IPS-20b (cell line): ENCODE data around the gene FZD2.
A peak's percentile ranks its signal among the peaks of the same experiment; 100 is the strongest.

Experiments
- H3K27ac ChIP-seq: one replicate; pipeline ENCODE4 v1.5.1; 2013; ENCODE audit warnings: low read length
- H3K27me3 ChIP-seq: 2 replicates; pipeline ENCODE4 v1.6.1; 2013; ENCODE audit warnings: mild to moderate bottlenecking, low read length, inconsistent platforms; ENCODE audit not compliant: insufficient read depth
- H3K36me3 ChIP-seq: 2 replicates; pipeline ENCODE4 v1.6.1; 2013; ENCODE audit warnings: low read depth, mild to moderate bottlenecking, inconsistent platforms, low read length, moderate library complexity; ENCODE audit not compliant: insufficient read depth
- H3K4me1 ChIP-seq: 2 replicates; pipeline ENCODE4 v1.6.1; 2013; ENCODE audit warnings: mild to moderate bottlenecking, control low read depth, inconsistent platforms, low read length, moderate library complexity; ENCODE audit not compliant: insufficient read depth
- H3K4me3 ChIP-seq: 2 replicates; pipeline ENCODE4 v1.5.1; 2013; ENCODE audit warnings: mild to moderate bottlenecking, low read length, inconsistent platforms
- H3K9ac ChIP-seq: 2 replicates; pipeline ENCODE4 v1.6.1; 2013; ENCODE audit warnings: low read depth, mild to moderate bottlenecking, inconsistent platforms, low read length, moderate library complexity
- H3K9me3 ChIP-seq: 2 replicates; pipeline ENCODE4 v1.6.1; 2013; ENCODE audit warnings: mild to moderate bottlenecking, low read depth, low read length, inconsistent platforms; ENCODE audit not compliant: insufficient read depth

The FZD2 gene

GRCh38 chr17:44548376-44549230 is 8.7 kb upstream of the FZD2 start:
- no peaks in the 10 kb centered on the region for H3K36me3 ChIP-seq
- H3K27me3 ChIP-seq, result peaks cover 62% of the 10 kb centered on the region
- peaks cover 41% of the 10 kb centered on the region for H3K4me1 ChIP-seq
- peak overlapping the region; percentile 5; the same call in 1 of the 2 replicates for H3K9ac ChIP-seq
- peak overlapping the region; percentile 4 for H3K27ac ChIP-seq
- H3K9me3 ChIP-seq, result no peaks in the 10 kb centered on the region
- H3K4me3 ChIP-seq, result no peak overlapping the region

GRCh38 chr17:44549686-44550085 is 7.6 kb upstream of the FZD2 start:
- peaks cover 54% of the 10 kb centered on the region for H3K27me3 ChIP-seq
- H3K4me3 ChIP-seq, result no peak overlapping the region
- H3K36me3 ChIP-seq, result no peaks in the 10 kb centered on the region
- H3K4me1 ChIP-seq, result peaks cover 31% of the 10 kb centered on the region; the same call in 1 of the 2 replicates
- H3K27ac ChIP-seq, result no peak overlapping the region
- H3K9me3 ChIP-seq, result no peaks in the 10 kb centered on the region
- H3K9ac ChIP-seq, result no peak overlapping the region

- Histone ChIP-seq H3K9me3 (no peaks in the 10 kb centered on the region), H3K4me3 (no peak overlapping the region), H3K36me3 (no peaks in the 10 kb centered on the region), H3K27me3 (peaks cover 29% of the 10 kb centered on the region), H3K9ac (no peak overlapping the region), H3K4me1 (peaks cover 28% of the 10 kb centered on the region), H3K27ac (no peak overlapping the region)
These were observed 4.9 kb upstream of the FZD2 start for GRCh38 chr17:44552361-44552760.

- Histone ChIP-seq H3K27me3 (peaks cover 46% of the 10 kb centered on the region), H3K9ac (peak overlapping the region; percentile 89; the same call in 1 of the 2 replicates), H3K4me1 (peaks cover 9% of the 10 kb centered on the region), H3K4me3 (peak overlapping the region; percentile 79; the same call in 1 of the 2 replicates), H3K9me3 (no peaks in the 10 kb centered on the region), H3K27ac (no peak overlapping the region), H3K36me3 (no peaks in the 10 kb centered on the region)
These were observed 2.2 kb upstream of the FZD2 start for GRCh38 chr17:44555099-44555498.

GRCh38 chr17:44556166-44556831 is 985 bp upstream of the FZD2 start:
- H3K9me3 ChIP-seq, result no peaks in the 10 kb centered on the region
- peaks cover 14% of the 10 kb centered on the region for H3K4me1 ChIP-seq
- H3K27me3 ChIP-seq, result peaks cover 51% of the 10 kb centered on the region
- H3K27ac ChIP-seq, result peak overlapping the region; percentile 96
- no peaks in the 10 kb centered on the region for H3K36me3 ChIP-seq
- peak overlapping the region; percentile 79 for H3K4me3 ChIP-seq
- peak overlapping the region; percentile 89 for H3K9ac ChIP-seq

GRCh38 chr17:44557651-44558285 is 484 bp downstream of the FZD2 start:
- Histone ChIP-seq H3K27ac (no peak overlapping the region), H3K4me1 (peaks cover 27% of the 10 kb centered on the region), H3K27me3 (peaks cover 55% of the 10 kb centered on the region), H3K9me3 (no peaks in the 10 kb centered on the region), H3K36me3 (no peaks in the 10 kb centered on the region), H3K4me3 (peak overlapping the region; percentile 87), H3K9ac (peak overlapping the region; percentile 82; the same call in 1 of the 2 replicates)

- Histone ChIP-seq H3K9me3 (no peaks in the 10 kb centered on the region), H3K36me3 (no peaks in the 10 kb centered on the region), H3K4me3 (peak overlapping the region; percentile 87), H3K27me3 (peaks cover 58% of the 10 kb centered on the region), H3K27ac (no peak overlapping the region), H3K9ac (peak overlapping the region; percentile 82; the same call in 1 of the 2 replicates), H3K4me1 (peaks cover 28% of the 10 kb centered on the region)
These were observed 1.0 kb downstream of the FZD2 start for GRCh38 chr17:44558334-44558709.

- H3K9ac ChIP-seq, result peak overlapping the region; percentile 62; the same call in 1 of the 2 replicates
- peak overlapping the region; percentile 87 for H3K4me3 ChIP-seq
These were observed 1.7 kb downstream of the FZD2 start for GRCh38 chr17:44558710-44559633.

GRCh38 chr17:44559634-44560554 is 2.6 kb downstream of the FZD2 start:
- Histone ChIP-seq H3K36me3 (no peaks in the 10 kb centered on the region), H3K27me3 (peaks cover 60% of the 10 kb centered on the region), H3K9ac (peak overlapping the region; percentile 62; the same call in 1 of the 2 replicates), H3K9me3 (no peaks in the 10 kb centered on the region), H3K4me1 (peaks cover 28% of the 10 kb centered on the region), H3K4me3 (peak overlapping the region; percentile 87), H3K27ac (no peak overlapping the region)

More at GRCh38 chr17:44558710-44559633, 1.7 kb downstream of the FZD2 start:
- no peaks in the 10 kb centered on the region for H3K9me3 ChIP-seq
- peaks cover 28% of the 10 kb centered on the region for H3K4me1 ChIP-seq
- no peaks in the 10 kb centered on the region for H3K36me3 ChIP-seq
- H3K27ac ChIP-seq, result no peak overlapping the region
- H3K27me3 ChIP-seq, result peaks cover 63% of the 10 kb centered on the region

- Histone ChIP-seq H3K4me3 (peak overlapping the region; percentile 31), H3K27ac (no peak overlapping the region), H3K4me1 (peaks cover 20% of the 10 kb centered on the region), H3K36me3 (no peaks in the 10 kb centered on the region), H3K9me3 (peaks cover 6% of the 10 kb centered on the region; the same call in 1 of the 2 replicates), H3K9ac (no peak overlapping the region), H3K27me3 (peaks cover 60% of the 10 kb centered on the region)
These were observed 3.9 kb downstream of the FZD2 start for GRCh38 chr17:44561237-44561623.
